HG03571 (cell line): ENCODE data around the gene C16orf54.
"Not testable (repeated sequence)": the region's sequence is repeated elsewhere in the genome, so short reads cannot be mapped to it uniquely, and the experiment has no call there.

Source experiments
- ATAC-seq: cut with Tn5 transposase; IDR thresholded peaks from one replicate; pipeline ENCODE4 v1.9.1; 2021; ENCODE audit not compliant: unreplicated experiment

C16orf54 gene

GRCh38 chr16:29743475-29743826 is 2.3 kb downstream of the C16orf54 start:
- ATAC-seq: no peak

GRCh38 chr16:29742683-29743275 is 3.0 kb downstream of the C16orf54 start:
- ATAC-seq: no peak

- not testable (repeated sequence) for ATAC-seq
Measured at GRCh38 chr16:29740630-29741015, 5.2 kb downstream of the C16orf54 start.

- not testable (repeated sequence) for ATAC-seq
Measured at GRCh38 chr16:29739927-29740629, 5.7 kb downstream of the C16orf54 start.

- no peak for ATAC-seq
Measured at GRCh38 chr16:29738514-29738913, 7.3 kb downstream of the C16orf54 start.

- ATAC-seq: no peak
Measured at GRCh38 chr16:29737713-29738112, 8.1 kb downstream of the C16orf54 start.

GRCh38 chr16:29736764-29737163 is 9.0 kb downstream of the C16orf54 start:
- ATAC-seq: no peak

GRCh38 chr16:29736112-29736511 is 9.7 kb downstream of the C16orf54 start:
- ATAC-seq: no peak

GRCh38 chr16:29734786-29735185 is 11.0 kb downstream of the C16orf54 start:
- no peak for ATAC-seq

- not testable (repeated sequence) for ATAC-seq
Measured at GRCh38 chr16:29731768-29732601, 13.8 kb downstream of the C16orf54 start.

GRCh38 chr16:29730649-29731048 is 15.1 kb downstream of the C16orf54 start:
- ATAC-seq: no peak

GRCh38 chr16:29729116-29729521 is 16.7 kb downstream of the C16orf54 start:
- ATAC-seq: no peak

GRCh38 chr16:29727452-29727851 is 18.3 kb downstream of the C16orf54 start:
- no peak for ATAC-seq

- no peak for ATAC-seq
Measured at GRCh38 chr16:29726845-29727377, 18.9 kb downstream of the C16orf54 start.

GRCh38 chr16:29721167-29721879 is 24.5 kb downstream of the C16orf54 start:
- not testable (repeated sequence) for ATAC-seq

GRCh38 chr16:29720703-29721102 is 25.1 kb downstream of the C16orf54 start:
- ATAC-seq: no peak

GRCh38 chr16:29719063-29719462 is 26.7 kb downstream of the C16orf54 start:
- ATAC-seq: no peak

- ATAC-seq: no peak
Measured at GRCh38 chr16:29717113-29717512, 28.7 kb downstream of the C16orf54 start.

- ATAC-seq: no peak
Measured at GRCh38 chr16:29714972-29715371, 30.8 kb downstream of the C16orf54 start.

GRCh38 chr16:29714396-29714795 is 31.4 kb downstream of the C16orf54 start:
- no peak for ATAC-seq

- no peak for ATAC-seq
Measured at GRCh38 chr16:29712809-29713208, 33.0 kb downstream of the C16orf54 start.
